Fibroblast of the aortic adventitia (primary cell): ENCODE measurements around the gene ZNF213. TPM values are rescaled to one million over a fixed set of nuclear protein-coding genes. Genes with fewer than 3 reads are reported as not detected.

Experiments
- DNase-seq: peaks from one replicate; pipeline ENCODE4 v3.0.0-alpha.2; 2010; ENCODE audit warnings: low read depth
- H3K4me3 ChIP-seq: 2 replicates; pipeline ENCODE4 v1.5.1; 2011; ENCODE audit warnings: low read depth, mild to moderate bottlenecking, control low read depth, low read length, moderate library complexity
- total RNA-seq: library from RNA; depleted of rRNA; stranded (reverse); fragments of >200 nt; gene quantifications from 2 replicates; pipeline ENCODE4 v1.2.3, GENCODE V29; 2012; ENCODE audit warnings: low replicate concordance
- TF ChIP-seq, protein P1 (sequence below): IDR thresholded peaks from 2 replicates; pipeline ENCODE4 v1.5.1; 2011; ENCODE audit warnings: mild to moderate bottlenecking, low read length, control low read depth, inconsistent platforms; ENCODE audit not compliant: insufficient read depth

ZNF213 gene
- total RNA-seq, 1 donor: 6.9 TPM

DNA sequence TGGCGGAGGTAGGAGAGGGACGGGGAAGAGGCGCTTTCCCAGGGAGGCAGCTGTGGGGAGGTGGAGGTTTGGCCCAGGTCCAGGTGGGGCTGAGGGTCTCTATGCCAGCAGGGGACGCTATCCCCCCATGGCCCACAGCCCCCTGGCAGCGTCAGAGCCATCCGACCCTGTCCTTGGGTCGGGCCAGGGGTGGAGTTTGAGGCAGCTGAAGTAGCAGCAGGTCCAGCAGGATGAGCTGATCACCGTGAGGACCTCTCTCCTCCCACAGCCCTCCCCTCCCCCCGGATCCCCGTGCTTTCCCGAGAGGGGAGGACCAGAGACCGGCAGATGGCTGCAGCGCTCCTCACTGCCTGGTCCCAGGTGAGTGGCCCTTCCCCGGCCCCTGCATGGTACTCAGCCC, 19.3 kb upstream of the ZNF213 start:
- DNase-seq: no peak
- TF ChIP-seq, protein P1, sequence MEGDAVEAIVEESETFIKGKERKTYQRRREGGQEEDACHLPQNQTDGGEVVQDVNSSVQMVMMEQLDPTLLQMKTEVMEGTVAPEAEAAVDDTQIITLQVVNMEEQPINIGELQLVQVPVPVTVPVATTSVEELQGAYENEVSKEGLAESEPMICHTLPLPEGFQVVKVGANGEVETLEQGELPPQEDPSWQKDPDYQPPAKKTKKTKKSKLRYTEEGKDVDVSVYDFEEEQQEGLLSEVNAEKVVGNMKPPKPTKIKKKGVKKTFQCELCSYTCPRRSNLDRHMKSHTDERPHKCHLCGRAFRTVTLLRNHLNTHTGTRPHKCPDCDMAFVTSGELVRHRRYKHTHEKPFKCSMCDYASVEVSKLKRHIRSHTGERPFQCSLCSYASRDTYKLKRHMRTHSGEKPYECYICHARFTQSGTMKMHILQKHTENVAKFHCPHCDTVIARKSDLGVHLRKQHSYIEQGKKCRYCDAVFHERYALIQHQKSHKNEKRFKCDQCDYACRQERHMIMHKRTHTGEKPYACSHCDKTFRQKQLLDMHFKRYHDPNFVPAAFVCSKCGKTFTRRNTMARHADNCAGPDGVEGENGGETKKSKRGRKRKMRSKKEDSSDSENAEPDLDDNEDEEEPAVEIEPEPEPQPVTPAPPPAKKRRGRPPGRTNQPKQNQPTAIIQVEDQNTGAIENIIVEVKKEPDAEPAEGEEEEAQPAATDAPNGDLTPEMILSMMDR: no peak
- no peak overlapping the region for H3K4me3 ChIP-seq

GRCh38 chr16:3118204-3118790, 16.5 kb upstream of the ZNF213 start:
- TF ChIP-seq, protein P1: no peak
- H3K4me3 ChIP-seq: no peak overlapping the region
- DNase-seq: no peak

DNA sequence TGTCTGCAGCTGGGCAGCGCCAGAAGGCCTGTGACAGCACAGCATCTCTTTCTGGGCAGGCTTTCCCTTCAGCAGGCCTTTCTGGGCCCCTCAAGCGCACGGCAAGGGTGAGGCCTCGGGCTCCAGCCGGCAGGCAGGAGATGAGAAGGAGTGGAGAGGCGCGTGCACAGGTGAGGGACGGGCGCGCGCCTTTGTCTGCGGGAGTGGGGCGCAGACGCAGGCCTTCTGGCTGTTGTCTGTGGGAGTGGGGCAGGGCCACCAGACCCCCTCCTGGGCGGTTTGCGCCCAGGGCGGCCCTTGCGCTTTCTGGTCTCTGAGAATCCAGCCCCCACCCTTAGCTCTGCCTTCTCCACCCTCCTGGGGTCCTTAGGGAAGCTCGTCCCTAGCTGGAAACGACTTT, 16.0 kb upstream of the ZNF213 start:
- no peak for DNase-seq
- H3K4me3 ChIP-seq: no peak overlapping the region
- TF ChIP-seq, protein P1: no peak

DNA sequence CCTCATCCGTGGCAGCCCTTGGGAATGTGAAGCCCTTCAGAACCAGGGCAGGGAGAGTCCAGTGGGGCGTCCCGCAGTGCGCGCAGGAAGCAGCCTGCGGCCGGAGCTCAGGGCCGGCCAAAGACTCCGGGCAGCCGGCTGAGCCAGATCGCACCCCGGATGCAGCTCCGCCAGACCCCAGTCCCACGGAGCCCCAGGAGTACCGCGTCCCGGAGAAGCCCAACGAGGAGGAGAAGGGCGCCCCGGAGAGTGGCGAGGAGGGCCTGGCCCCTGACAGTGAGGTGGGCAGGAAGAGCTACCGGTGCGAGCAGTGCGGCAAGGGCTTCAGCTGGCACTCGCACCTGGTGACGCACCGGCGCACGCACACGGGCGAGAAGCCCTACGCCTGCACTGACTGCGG, 15.5 kb upstream of the ZNF213 start:
- TF ChIP-seq, protein P1: no peak
- no peak for DNase-seq

DNA sequence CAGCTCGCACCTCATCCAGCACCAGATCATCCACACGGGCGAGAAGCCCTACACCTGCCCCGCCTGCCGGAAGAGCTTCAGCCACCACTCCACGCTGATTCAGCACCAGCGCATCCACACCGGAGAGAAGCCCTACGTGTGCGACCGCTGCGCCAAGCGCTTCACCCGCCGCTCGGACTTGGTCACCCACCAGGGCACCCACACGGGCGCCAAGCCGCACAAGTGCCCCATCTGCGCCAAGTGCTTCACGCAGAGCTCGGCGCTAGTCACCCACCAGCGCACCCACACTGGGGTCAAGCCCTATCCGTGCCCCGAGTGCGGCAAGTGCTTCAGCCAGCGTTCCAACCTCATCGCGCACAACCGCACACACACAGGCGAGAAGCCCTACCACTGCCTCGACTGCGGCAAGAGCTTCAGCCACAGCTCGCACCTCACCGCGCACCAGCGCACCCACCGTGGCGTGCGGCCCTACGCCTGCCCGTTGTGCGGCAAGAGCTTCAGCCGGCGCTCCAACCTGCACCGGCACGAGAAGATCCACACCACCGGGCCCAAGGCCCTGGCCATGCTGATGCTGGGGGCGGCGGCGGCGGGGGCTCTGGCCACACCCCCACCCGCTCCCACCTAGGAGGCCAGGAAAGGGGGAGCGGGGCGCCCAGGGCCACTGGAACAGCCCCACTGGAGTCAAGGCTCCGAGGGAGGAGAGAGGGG, 15.0 kb upstream of the ZNF213 start:
- H3K4me3 ChIP-seq: no peak overlapping the region
- DNase-seq: no peak
- TF ChIP-seq, protein P1: no peak

More for the DNA sequence above, 15.5 kb upstream of the ZNF213 start:
- H3K4me3 ChIP-seq: no peak overlapping the region

DNA sequence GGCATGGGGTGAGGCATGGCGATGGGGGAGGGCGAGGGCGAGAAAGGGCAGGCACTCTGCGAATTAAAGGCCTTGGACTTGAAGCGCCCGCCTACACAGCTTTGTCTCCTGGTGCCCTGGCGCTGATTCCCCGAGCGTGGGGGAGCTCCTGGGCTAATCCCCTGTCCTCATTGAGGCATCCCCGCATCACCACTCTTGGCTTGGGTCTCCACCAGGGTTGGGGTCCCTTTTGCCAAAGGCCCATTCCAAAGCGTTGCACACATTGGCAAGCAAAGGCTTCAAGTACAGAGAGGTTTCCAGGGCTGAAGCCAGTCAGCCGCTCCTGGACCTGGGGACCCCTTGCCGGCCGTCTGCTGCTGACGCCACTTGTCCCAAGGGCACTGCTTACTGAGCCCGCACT, 14.4 kb upstream of the ZNF213 start:
- no peak overlapping the region for H3K4me3 ChIP-seq
- no peak for DNase-seq
- TF ChIP-seq, protein P1: no peak
